Central memory CD8-positive, alpha-beta T cell (primary cell): ENCODE measurements around the gene ARHGAP22.

Source experiments
- ATAC-seq: fragments of 150-1000 bp; cut with Tn5 transposase; replicated peaks from 2 replicates; pipeline ENCODE4 v1.10.0; 2022; ENCODE audit warnings: mild to moderate bottlenecking, moderate FRiP score, moderate number of reproducible peaks; ENCODE audit not compliant: poor library complexity, severe bottlenecking; ENCODE audit errors: extremely low read depth
- DNase-seq, 2 donors: peaks; one replicate each; pipeline ENCODE4 v3.0.0; 2021; ENCODE audit warnings: low spot score in 2 of 2
- H3K27ac Mint-ChIP-seq: one replicate; pipeline ENCODE4 v1.8.0; 2022; ENCODE audit warnings: low read depth, mild to moderate bottlenecking, moderate library complexity, mixed read lengths
- H3K27me3 Mint-ChIP-seq: one replicate; pipeline ENCODE4 v1.8.0; 2022; ENCODE audit warnings: mixed read lengths
- H3K36me3 Mint-ChIP-seq: one replicate; pipeline ENCODE4 v1.8.0; 2022; ENCODE audit warnings: mild to moderate bottlenecking, moderate library complexity, mixed read lengths; ENCODE audit not compliant: insufficient read depth
- H3K4me1 Mint-ChIP-seq: one replicate; pipeline ENCODE4 v1.8.0; 2022; ENCODE audit warnings: mixed read lengths
- H3K4me3 Mint-ChIP-seq: one replicate; pipeline ENCODE4 v1.8.0; 2022; ENCODE audit warnings: mild to moderate bottlenecking, moderate library complexity, mixed read lengths
- H3K9me3 Mint-ChIP-seq: one replicate; pipeline ENCODE4 v1.8.0; 2022; ENCODE audit warnings: mixed read lengths

ARHGAP22 gene

GRCh38 chr10:48564466-48565160 lies 40.3 kb downstream of the ARHGAP22 start:
- ATAC-seq (no peak), DNase-seq (no peak)
- Mint-ChIP-seq H3K27ac (no peak overlapping the region), H3K4me3 (no peak overlapping the region), H3K4me1 (no peaks in the 10 kb centered on the region), H3K27me3 (no peaks in the 10 kb centered on the region), H3K36me3 (no peaks in the 10 kb centered on the region), H3K9me3 (no peaks in the 10 kb centered on the region)

GRCh38 chr10:48557511-48558123 lies 47.3 kb downstream of the ARHGAP22 start:
- H3K27me3 Mint-ChIP-seq: peaks cover 20% of the 10 kb centered on the region
- H3K4me1 Mint-ChIP-seq: no peaks in the 10 kb centered on the region
- no peak for ATAC-seq
- DNase-seq: no peak
- no peaks in the 10 kb centered on the region for H3K36me3 Mint-ChIP-seq
- H3K9me3 Mint-ChIP-seq: no peaks in the 10 kb centered on the region
- H3K4me3 Mint-ChIP-seq: no peak overlapping the region
- no peak overlapping the region for H3K27ac Mint-ChIP-seq

- Mint-ChIP-seq H3K27ac (no peak overlapping the region), H3K27me3 (peaks cover 20% of the 10 kb centered on the region), H3K4me1 (no peaks in the 10 kb centered on the region), H3K4me3 (no peak overlapping the region), H3K36me3 (no peaks in the 10 kb centered on the region), H3K9me3 (no peaks in the 10 kb centered on the region)
- DNase-seq: no peak
- ATAC-seq: no peak
Measured at GRCh38 chr10:48556713-48557112, 48.2 kb downstream of the ARHGAP22 start.

- Mint-ChIP-seq H3K9me3 (no peaks in the 10 kb centered on the region), H3K4me3 (no peak overlapping the region), H3K27ac (no peak overlapping the region), H3K36me3 (no peaks in the 10 kb centered on the region), H3K4me1 (no peaks in the 10 kb centered on the region), H3K27me3 (peaks cover 20% of the 10 kb centered on the region)
- ATAC-seq: no peak
- DNase-seq: no peak
Measured at GRCh38 chr10:48556065-48556464, 48.8 kb downstream of the ARHGAP22 start.

- H3K36me3 Mint-ChIP-seq: no peaks in the 10 kb centered on the region
- ATAC-seq (no peak), DNase-seq (no peak)
- H3K9me3 Mint-ChIP-seq: no peaks in the 10 kb centered on the region
- peaks cover 20% of the 10 kb centered on the region for H3K27me3 Mint-ChIP-seq
- no peak overlapping the region for H3K27ac Mint-ChIP-seq
- H3K4me1 Mint-ChIP-seq: no peaks in the 10 kb centered on the region
- no peak overlapping the region for H3K4me3 Mint-ChIP-seq
Measured at GRCh38 chr10:48555310-48556042, 49.4 kb downstream of the ARHGAP22 start.

GRCh38 chr10:48554656-48555055 lies 50.2 kb downstream of the ARHGAP22 start:
- peaks cover 28% of the 10 kb centered on the region for H3K27me3 Mint-ChIP-seq
- H3K4me3 Mint-ChIP-seq: no peak overlapping the region
- no peak overlapping the region for H3K27ac Mint-ChIP-seq
- no peaks in the 10 kb centered on the region for H3K4me1 Mint-ChIP-seq
- H3K36me3 Mint-ChIP-seq: no peaks in the 10 kb centered on the region
- DNase-seq (no peak), ATAC-seq (no peak)
- no peaks in the 10 kb centered on the region for H3K9me3 Mint-ChIP-seq

GRCh38 chr10:48554246-48554645 lies 50.6 kb downstream of the ARHGAP22 start:
- Mint-ChIP-seq H3K4me3 (no peak overlapping the region), H3K36me3 (no peaks in the 10 kb centered on the region), H3K9me3 (no peaks in the 10 kb centered on the region), H3K27ac (no peak overlapping the region), H3K27me3 (peaks cover 30% of the 10 kb centered on the region), H3K4me1 (no peaks in the 10 kb centered on the region)
- ATAC-seq (no peak), DNase-seq (no peak)

GRCh38 chr10:48552946-48553564 lies 51.8 kb downstream of the ARHGAP22 start:
- no peaks in the 10 kb centered on the region for H3K4me1 Mint-ChIP-seq
- peaks cover 23% of the 10 kb centered on the region for H3K27me3 Mint-ChIP-seq
- H3K27ac Mint-ChIP-seq: no peak overlapping the region
- DNase-seq (no peak), ATAC-seq (no peak)
- no peaks in the 10 kb centered on the region for H3K9me3 Mint-ChIP-seq
- H3K4me3 Mint-ChIP-seq: no peak overlapping the region
- H3K36me3 Mint-ChIP-seq: no peaks in the 10 kb centered on the region

- Mint-ChIP-seq H3K27ac (no peak overlapping the region), H3K4me1 (no peaks in the 10 kb centered on the region), H3K27me3 (peaks cover 20% of the 10 kb centered on the region), H3K36me3 (no peaks in the 10 kb centered on the region), H3K4me3 (no peak overlapping the region), H3K9me3 (no peaks in the 10 kb centered on the region)
- DNase-seq (no peak), ATAC-seq (no peak)
Measured at GRCh38 chr10:48551861-48552591, 52.8 kb downstream of the ARHGAP22 start.

GRCh38 chr10:48550977-48551376 lies 53.9 kb downstream of the ARHGAP22 start:
- Mint-ChIP-seq H3K36me3 (no peaks in the 10 kb centered on the region), H3K4me1 (no peaks in the 10 kb centered on the region), H3K4me3 (no peak overlapping the region), H3K27me3 (peaks cover 20% of the 10 kb centered on the region), H3K9me3 (no peaks in the 10 kb centered on the region), H3K27ac (no peak overlapping the region)
- ATAC-seq (no peak), DNase-seq (no peak)

- ATAC-seq (no peak), DNase-seq (no peak)
- Mint-ChIP-seq H3K27me3 (peaks cover 20% of the 10 kb centered on the region), H3K36me3 (no peaks in the 10 kb centered on the region), H3K4me3 (no peak overlapping the region), H3K4me1 (no peaks in the 10 kb centered on the region), H3K27ac (no peak overlapping the region), H3K9me3 (no peaks in the 10 kb centered on the region)
Measured at GRCh38 chr10:48550071-48550691, 54.7 kb downstream of the ARHGAP22 start.

- Mint-ChIP-seq H3K36me3 (no peaks in the 10 kb centered on the region), H3K27me3 (peaks cover 20% of the 10 kb centered on the region), H3K4me3 (no peak overlapping the region), H3K27ac (no peak overlapping the region), H3K9me3 (no peaks in the 10 kb centered on the region), H3K4me1 (no peaks in the 10 kb centered on the region)
- DNase-seq: no peak
- ATAC-seq: no peak
Measured at GRCh38 chr10:48549236-48549635, 55.6 kb downstream of the ARHGAP22 start.
